Erythroblast (primary cell): ENCODE data around the gene POLH.

Experiments
- DNase-seq, 2 experiments: peaks; one replicate each; lab custom pipeline; 2025; lab: John Stamatoyannopoulos, UW
- GATA1 ChIP-seq: IDR thresholded peaks from 2 replicates; pipeline ENCODE4 v1.6.1; 2011; ENCODE audit warnings: low read depth, mild to moderate bottlenecking, control low read depth, low read length, moderate library complexity
- POLR2A ChIP-seq: IDR thresholded peaks from 2 replicates; pipeline ENCODE4 v1.6.1; 2011; ENCODE audit warnings: mild to moderate bottlenecking, low read length

POLH gene

DNA sequence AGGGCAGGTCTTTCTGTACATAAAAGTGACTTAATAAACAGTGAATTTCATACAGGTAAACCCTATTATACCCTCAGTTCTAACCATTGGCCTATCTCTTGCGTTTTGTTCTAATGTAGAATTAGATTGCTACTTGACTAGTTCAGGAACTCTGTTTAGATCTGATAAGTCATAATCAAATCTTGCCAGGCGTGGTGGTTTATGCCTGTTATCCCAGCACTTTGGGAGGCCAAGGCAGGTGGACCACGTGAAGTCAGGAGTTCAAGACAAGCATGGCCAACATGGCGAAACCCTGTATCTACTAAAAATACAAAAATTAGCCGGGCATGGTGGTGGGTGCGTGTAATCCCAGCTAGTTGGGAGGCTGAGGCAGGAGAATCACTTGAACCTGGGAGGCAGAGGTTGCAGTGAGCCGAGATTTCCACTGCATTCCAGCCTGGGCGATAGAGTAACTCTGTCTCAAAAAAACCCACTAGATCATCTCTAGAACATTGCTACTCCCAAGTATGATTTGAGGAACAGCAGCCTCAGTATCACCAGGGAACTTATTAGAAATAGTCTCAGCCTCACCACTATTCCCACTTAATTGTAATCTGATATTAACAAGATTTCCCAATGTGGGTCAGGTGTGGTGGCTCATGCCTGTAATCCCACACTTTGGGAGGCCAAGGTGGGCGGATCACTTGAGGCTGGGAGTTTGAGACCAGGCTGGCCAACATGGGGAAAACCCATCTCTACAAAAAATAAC lies 40.9 kb downstream of the POLH start:
- peak; percentile 8 for TF ChIP-seq POLR2A
- no peak for TF ChIP-seq GATA1
- peak; percentile 51 to 65 for DNase-seq

DNA sequence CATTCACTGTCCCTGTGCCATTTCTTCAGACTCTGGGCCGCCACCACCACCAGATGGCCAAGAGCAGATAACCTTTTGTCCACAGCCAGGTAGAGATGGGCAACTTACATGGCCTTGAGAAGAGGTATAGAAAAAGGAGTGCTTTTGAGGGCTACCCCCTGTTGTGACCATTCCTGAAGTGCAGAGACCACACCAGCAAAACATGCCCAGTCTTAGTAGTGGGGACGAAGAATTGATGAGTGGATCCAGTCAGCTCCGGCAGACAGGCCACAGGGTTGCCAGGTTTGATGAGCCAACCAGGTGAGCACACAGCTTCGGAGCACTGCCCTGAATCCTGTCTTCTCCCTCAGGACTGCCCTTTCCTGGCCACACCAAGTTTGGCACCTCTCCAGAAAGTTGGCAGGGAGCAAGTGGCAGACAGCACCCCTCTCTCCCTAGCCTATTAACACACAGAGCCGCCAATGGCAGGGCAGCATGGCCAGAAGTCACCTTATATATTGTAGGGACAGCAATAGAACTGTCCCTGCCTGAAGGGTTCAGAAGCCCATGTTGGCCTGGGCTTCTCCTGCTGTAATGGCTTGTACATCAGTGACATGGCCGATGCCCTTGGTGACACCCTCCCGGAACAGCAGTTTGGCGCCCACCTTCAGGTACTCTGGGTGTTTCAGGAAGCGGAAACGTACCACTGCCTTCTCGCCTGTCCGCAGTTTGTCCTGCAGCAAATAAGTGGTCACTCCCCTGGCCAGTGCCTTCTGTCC lies 45.3 kb downstream of the POLH start:
- no peak for TF ChIP-seq GATA1
- TF ChIP-seq POLR2A, result no peak
- no peak for DNase-seq

DNA sequence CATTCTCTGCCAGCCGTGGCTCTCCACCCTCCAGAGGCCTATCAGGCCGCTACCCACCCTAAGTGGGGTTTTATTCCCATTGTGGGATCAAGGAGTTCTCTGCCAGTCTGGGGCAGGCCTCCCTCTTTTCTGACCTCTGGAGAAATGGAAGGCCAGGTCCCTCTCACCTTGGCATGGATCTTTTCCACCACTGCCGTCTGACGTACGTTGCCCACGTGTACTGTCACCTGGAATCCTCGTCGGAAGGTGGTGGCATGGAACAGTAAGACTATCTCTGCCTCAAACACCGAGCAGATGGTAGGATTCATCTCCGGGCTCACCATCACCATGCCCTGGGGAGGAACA lies 45.8 kb downstream of the POLH start:
- TF ChIP-seq POLR2A, result no peak
- TF ChIP-seq GATA1, result no peak
- no peak for DNase-seq

DNA sequence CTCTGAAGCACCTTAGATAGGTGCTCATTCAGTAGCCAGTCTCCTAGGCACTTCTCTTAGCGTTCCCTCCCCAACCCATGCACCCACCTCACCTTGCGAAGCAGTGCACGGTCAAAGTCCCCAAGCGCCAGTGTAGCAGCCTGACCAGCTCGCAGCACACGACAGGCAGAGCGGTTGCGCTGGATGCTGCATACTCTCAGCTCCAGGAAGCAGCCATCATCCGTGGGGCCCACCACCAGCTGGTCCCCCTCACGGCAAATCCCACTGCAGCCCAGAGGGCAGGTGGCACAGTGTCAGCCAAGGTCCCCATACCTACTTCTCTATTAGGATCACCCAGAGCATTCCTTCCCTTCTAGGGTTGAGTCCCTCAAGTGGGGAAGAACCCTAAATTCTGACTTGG lies 46.6 kb downstream of the POLH start:
- DNase-seq, result no peak
- TF ChIP-seq GATA1, result no peak
- TF ChIP-seq POLR2A, result no peak

DNA sequence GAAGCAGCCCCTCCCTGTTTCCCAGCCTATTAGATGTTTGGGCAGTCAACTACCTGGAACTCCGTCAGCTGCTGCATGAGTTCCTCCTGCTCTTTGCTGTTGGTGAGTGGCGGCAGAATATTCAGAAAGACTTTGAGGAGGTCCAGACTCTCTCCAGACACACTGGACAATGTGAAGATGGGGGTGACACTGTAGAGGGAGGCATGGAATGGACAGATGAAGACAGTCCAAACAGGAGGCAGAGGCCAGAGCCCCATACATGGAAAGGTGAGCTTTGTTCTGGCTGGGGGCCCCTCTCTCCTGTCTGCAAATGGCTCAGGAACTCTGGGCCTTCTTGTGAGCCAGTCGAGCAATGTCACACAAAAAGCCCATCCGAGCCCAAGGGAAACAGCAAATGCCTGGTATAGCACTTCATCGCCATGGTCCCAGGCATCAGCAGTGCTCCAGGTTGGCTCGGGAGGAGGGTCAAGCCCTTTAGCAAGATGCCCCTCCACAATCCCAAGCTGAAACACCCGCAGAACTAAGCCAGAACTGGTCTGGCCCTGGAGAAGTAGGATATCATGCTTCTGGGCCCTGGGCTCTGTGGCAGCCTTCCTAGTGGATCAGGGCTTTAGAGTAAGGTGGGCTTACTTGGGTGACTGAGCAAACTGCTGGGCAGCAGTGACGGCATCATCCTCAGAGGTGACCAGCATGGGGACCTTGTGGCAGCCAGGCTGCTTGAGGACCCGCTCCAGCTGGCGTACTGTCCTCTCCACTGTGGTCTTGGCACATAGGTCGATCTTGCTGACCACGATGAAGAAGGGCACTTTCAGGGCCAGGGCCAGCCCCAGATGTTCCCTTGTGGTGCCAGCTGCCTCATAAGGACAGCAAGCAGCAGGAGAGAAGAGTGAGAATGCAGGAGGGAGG lies 48.1 kb downstream of the POLH start:
- TF ChIP-seq POLR2A, result peak; percentile 26
- TF ChIP-seq GATA1, result no peak
- no peak for DNase-seq

DNA sequence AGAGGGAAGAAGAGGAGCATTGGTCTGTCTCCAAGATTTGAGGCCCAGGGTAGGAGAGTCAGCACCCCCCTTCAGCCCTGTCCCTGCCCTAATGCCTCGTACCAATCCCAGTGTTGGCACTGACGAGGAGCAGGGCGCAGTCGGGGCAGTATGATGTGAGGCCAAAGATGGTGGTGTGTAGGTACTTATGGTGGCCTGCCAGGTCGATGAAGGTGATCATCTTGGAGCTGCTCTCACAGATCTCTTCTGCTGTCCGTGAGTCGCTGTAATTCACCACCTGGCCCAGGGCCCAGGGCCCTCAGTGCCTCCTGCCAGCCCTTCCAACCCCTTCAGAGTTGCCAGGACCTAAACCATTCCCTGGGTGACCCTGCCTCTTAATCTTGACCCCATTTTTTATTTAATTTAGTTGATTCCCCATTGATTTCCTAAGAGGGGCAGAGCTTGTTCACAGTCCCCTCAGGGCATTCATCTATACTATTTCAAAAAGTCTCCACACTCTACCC lies 48.9 kb downstream of the POLH start:
- DNase-seq, result no peak
- TF ChIP-seq GATA1 (no peak), POLR2A (no peak)

DNA sequence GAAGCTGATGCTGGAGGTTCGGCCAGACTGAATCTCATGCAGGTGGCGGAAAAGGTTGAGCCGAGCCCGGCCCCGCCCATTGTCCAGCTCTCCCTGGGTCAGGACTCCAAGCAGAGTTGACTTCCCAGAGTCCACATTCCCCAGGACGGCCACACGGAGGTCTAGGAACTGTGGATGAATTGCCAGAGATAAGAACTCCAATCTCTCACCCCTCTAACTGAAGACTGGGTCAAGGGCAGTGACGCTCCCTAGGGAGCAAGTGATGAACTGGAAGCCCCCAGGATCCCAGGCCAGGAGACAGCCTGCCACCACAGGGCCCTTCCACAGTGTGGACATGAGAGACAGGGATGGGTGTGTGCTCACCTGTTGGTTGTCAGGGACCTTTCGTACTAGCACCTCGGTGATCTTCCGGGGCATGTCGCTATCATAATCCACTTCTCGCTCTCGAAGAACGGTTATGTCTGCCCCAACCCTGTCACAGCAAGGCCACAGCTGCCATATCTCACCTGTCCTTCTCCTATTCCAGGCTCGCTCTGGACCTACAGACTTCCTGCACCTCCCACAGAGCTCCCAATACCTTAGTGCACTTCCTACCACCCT lies 49.5 kb downstream of the POLH start:
- TF ChIP-seq GATA1 (no peak), POLR2A (no peak)
- no peak for DNase-seq

DNA sequence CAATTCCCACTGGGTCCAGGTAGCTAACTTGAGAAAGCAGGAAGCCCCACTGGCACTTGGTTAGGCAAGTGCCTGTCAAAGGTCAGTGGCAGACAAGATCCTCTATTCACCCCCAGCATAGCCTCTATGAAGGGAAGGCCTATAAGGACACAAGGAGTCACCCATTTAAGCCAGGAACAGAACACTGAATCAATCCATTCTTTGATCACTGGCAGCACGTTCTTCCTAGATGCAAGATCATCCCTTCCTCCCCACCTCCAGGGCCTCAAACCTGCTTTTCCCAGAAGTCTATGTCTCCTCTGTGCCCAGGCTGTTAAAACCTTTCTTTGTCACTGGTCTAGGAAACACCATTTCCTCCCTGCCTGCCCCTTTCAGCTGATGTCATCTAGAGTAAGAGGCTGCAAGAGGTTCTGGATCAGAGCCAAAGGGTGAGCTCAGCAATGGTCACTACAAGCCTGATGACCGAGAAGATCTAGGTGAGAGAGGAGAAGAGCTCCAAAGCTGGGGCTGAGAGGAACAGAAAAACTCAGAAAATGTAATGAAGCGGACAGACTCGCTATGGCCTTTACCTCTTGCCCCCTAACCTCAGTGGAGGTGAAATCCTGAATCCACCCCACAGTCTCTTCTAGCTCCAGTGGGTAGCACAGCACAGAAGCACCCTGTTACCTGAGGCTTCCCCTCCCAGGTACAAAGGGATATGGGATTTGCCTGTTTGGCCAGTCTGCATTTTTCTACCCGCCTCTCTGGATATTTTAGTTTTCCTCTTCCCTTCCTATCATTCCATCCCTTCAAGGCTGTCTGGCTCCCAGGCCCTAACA lies 51.2 kb downstream of the POLH start:
- peak; percentile 73 for TF ChIP-seq POLR2A
- no peak for TF ChIP-seq GATA1
- DNase-seq, result peak; percentile 96 to 98

DNA sequence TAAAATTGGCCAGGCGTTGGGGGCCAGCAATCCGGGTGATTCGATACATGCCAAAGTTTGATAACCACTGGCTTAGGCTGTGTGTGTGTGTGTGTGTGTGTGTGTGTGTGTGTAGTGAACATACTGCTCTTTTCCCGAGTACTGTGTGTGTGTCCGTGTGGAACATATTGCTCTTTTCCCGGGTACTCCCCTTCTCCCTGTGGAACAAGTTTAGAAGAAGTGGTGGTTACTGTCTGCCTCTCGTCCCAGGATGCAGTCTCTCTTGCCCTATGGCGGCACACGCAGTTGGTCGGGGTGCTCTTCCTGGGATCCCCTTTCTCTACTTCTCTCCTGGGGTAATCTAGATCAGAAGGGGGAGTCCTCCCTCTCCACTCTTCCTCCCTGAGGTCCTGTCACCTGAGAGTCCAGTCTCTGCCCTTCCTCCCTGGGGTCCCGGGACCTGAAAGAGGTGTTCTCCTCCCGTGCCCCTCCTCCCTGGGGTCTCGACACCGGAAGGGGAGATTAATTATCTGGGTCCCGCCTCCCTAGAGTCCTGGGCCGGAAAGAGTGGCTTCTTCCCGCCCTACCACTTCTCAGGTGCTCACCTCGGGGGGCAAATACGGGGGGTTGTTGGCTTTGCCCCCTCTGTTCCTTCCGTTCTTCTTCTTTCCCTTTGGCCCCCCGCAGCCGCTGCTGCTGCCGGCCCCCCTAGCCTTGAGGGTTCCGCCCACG lies 52.6 kb downstream of the POLH start:
- peak; percentile 77 to 88 for DNase-seq
- TF ChIP-seq GATA1 (no peak), POLR2A (peak; percentile 51)

DNA sequence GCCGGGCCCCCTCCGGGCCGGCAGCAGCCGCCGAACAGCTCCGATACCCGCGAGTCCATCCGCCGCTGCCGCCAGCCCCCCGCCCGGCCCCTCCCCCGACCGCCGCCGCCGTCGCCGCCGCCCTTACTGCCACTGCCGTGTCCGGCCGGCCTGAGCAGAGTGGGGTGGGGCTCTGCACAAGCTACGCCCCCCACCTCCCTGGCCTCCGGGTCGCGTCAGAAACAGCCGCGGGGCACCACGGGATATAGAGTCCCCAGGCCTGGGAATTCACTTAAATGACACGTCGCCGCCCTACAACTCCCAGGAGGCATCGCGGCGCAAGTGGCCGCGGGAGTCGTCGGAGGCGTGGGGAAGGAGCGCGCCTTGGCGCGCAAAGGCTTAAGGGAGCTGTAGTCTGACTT lies 53.1 kb downstream of the POLH start, which contains the start of gene GTPBP2:
Gene GTPBP2, minus strand, starts transcription at position 161 of the 401 bp plus-strand sequence. Its CDS starts 102 bp downstream, at position 59.
- TF ChIP-seq GATA1, result no peak

DNA sequence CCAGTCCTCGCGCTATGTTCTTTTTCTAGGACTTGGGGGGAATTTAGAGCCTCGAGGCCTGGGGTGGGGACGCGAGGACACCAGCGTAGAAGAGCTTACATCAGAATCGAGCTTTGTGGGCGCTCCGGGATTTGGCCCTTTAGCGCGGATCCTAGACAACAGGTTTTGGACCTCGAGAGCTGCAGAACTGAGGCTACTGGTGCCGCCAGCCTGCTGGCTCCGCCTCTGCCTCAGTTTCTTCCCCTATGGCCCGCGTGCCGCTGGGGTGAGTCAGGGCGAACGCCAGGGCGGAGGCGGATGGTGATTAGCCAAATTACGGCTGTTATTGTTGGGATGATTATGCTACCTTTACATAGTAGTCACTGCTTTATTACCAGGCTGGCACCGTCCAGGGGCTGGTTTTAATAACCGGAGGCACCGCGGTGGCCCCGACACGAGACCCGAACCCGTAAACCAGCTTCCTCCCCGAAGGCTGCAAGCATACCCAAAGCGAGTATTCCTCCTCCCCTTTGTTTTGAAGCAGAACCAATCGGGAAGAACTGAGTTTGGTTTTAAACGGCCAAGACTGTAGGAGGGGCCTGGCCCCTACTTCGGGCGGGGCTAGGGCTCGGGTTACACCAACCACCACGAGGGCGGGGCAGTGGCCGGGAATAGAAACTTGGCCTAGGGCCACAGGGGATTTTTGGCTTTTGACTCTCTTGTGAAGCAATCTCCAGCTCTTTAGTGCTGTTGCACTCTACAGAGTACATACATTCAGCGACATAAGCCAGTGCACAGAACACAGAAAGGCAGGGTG lies 53.7 kb downstream of the POLH start:
- TF ChIP-seq GATA1 (no peak), POLR2A (peak; percentile 94)
- DNase-seq, result peak; percentile 98 to 99

More for the DNA sequence above, 53.1 kb downstream of the POLH start, which contains the start of gene GTPBP2:
- peak; percentile 99 for DNase-seq
